HepG2 (cell line): Measurements from ENCODE around the gene TMEM14C. TPM values are rescaled to one million over a fixed set of nuclear protein-coding genes. Genes with fewer than 3 reads are reported as not detected.

Experiments
- BRCA1 ChIP-seq: sonication (generic); formaldehyde crosslinking; IDR thresholded peaks from 2 replicates; pipeline ENCODE4 v1.4.0; 2020; ENCODE audit warnings: missing genetic modification reagents
- DMAP1 ChIP-seq: IDR thresholded peaks from 2 replicates; pipeline ENCODE4 v1.6.1; 2016
- E2F2 ChIP-seq: sonication (generic); formaldehyde crosslinking; IDR thresholded peaks from 2 replicates; pipeline ENCODE4 v1.4.0; 2020; ENCODE audit warnings: missing genetic modification reagents, borderline replicate concordance
- HOXA9 ChIP-seq: sonication (generic); formaldehyde crosslinking; IDR thresholded peaks from 2 replicates; pipeline ENCODE4 v1.8.1; 2022; ENCODE audit warnings: missing genetic modification reagents, mild to moderate bottlenecking, moderate library complexity, borderline replicate concordance
- KAT8 ChIP-seq: IDR thresholded peaks from 2 replicates; pipeline ENCODE4 v1.6.1; 2016; ENCODE audit warnings: missing genetic modification reagents, missing compliant biosample characterization
- KDM2A ChIP-seq: sonication (generic); formaldehyde crosslinking; IDR thresholded peaks from 2 replicates; pipeline ENCODE4 v1.4.0; 2020; ENCODE audit warnings: low read depth, missing genetic modification reagents, borderline replicate concordance
- MAFG ChIP-seq: sonication (generic); formaldehyde crosslinking; IDR thresholded peaks from 2 replicates; pipeline ENCODE4 v1.5.1; 2020; ENCODE audit warnings: mild to moderate bottlenecking, missing genetic modification reagents
- NAIF1 ChIP-seq: sonication (generic); formaldehyde crosslinking; IDR thresholded peaks from 2 replicates; pipeline ENCODE4 v1.5.0; 2020; ENCODE audit warnings: mild to moderate bottlenecking, missing genetic modification reagents, borderline replicate concordance
- PAWR ChIP-seq: sonication (generic); formaldehyde crosslinking; IDR thresholded peaks from 2 replicates; pipeline ENCODE4 v1.4.0; 2020; ENCODE audit warnings: missing genetic modification reagents, mild to moderate bottlenecking, borderline replicate concordance
- PLSCR1 ChIP-seq: sonication (generic); formaldehyde crosslinking; IDR thresholded peaks from 2 replicates; pipeline ENCODE4 v1.5.0; 2020; ENCODE audit warnings: missing genetic modification reagents, mild to moderate bottlenecking, borderline replicate concordance
- RERE ChIP-seq: IDR thresholded peaks from 2 replicates; pipeline ENCODE4 v1.6.1; 2016; ENCODE audit warnings: low read depth, missing genetic modification reagents, missing compliant biosample characterization
- TEAD3 ChIP-seq: optimal IDR thresholded peaks from 2 replicates; pipeline ENCODE3; 2016; ENCODE audit warnings: borderline replicate concordance
- TGIF2 ChIP-seq: IDR thresholded peaks from 2 replicates; pipeline ENCODE4 v1.6.1; 2016; ENCODE audit warnings: control low read depth, missing compliant biosample characterization
- YEATS4 ChIP-seq: sonication (generic); formaldehyde crosslinking; IDR thresholded peaks from 2 replicates; pipeline ENCODE4 v1.4.0; 2020; ENCODE audit warnings: missing genetic modification reagents, borderline replicate concordance
- YY1 ChIP-seq: IDR thresholded peaks from 2 replicates; pipeline ENCODE4 v1.6.1; 2011; ENCODE audit warnings: low read length, low read depth, moderate library complexity, mild to moderate bottlenecking; ENCODE audit not compliant: insufficient read depth, insufficient replicate concordance
- ZBTB2 ChIP-seq: sonication (generic); formaldehyde crosslinking; IDR thresholded peaks from 2 replicates; pipeline ENCODE4 v1.8.0; 2022; ENCODE audit warnings: low read depth, missing genetic modification reagents
- ZNF230 ChIP-seq: sonication (generic); formaldehyde crosslinking; IDR thresholded peaks from 2 replicates; pipeline ENCODE4 v1.4.0; 2020; ENCODE audit warnings: mild to moderate bottlenecking, missing genetic modification reagents
- ZNF34 ChIP-seq: sonication (generic); formaldehyde crosslinking; IDR thresholded peaks from 2 replicates; pipeline ENCODE4 v1.4.0; 2020; ENCODE audit warnings: mild to moderate bottlenecking, missing genetic modification reagents, borderline replicate concordance
- ZNF441 ChIP-seq: sonication (generic); formaldehyde crosslinking; IDR thresholded peaks from 2 replicates; pipeline ENCODE4 v1.7.0; 2021; ENCODE audit warnings: missing genetic modification reagents, borderline replicate concordance
- ZNF550 ChIP-seq: sonication (generic); formaldehyde crosslinking; IDR thresholded peaks from 2 replicates; pipeline ENCODE4 v1.4.0; 2020; ENCODE audit warnings: mild to moderate bottlenecking, missing genetic modification reagents, borderline replicate concordance
- polyA plus RNA-seq, 8 experiments: library from polyadenylated mRNA; depleted of rRNA in 3 of 8; stranded (reverse) in 7 of 8; unstranded in 1 of 8; fragments of >200 nt; fragmentation: Illumina TruSeq in 4 of 8; extraction: Trizol in 4 of 8; gene quantifications; 2 replicates each; pipeline versions ENCODE4 v1.2.1 to v1.2.3, GENCODE V29; 2011 to 2016; ENCODE audit warnings: low read depth in 4 of 8, missing spikeins in 1 of 8, mixed read lengths in 1 of 8; ENCODE audit not compliant: insufficient read depth in 1 of 8
- total RNA-seq, 5 experiments: library from RNA; depleted of rRNA; stranded (reverse); fragments of >200 nt; fragmentation: Illumina TruSeq; extraction: Trizol; gene quantifications; 2 replicates each; pipeline ENCODE4 v1.2.3, GENCODE V29; 2016; ENCODE audit warnings: low read depth in 1 of 5

Gene TMEM14C
- total and polyA plus RNA-seq, 2 of the 13 experiments (the other 11 are each of a cell fraction or from before 2014, with no cell fraction given): 184 TPM

- peak; percentile 95 for TF ChIP-seq YEATS4
- TF ChIP-seq TEAD3 (CRISPR knock-in tag): peak; percentile 92
- TF ChIP-seq YY1: no peak
- TF ChIP-seq DMAP1 (CRISPR knock-in tag): peak; percentile 95
- TF ChIP-seq KAT8 (CRISPR knock-in tag): peak; percentile 95
- peak; percentile 91; the same call in 1 of the 2 replicates for TF ChIP-seq HOXA9 (CRISPR knock-in tag)
- peak; percentile 98 for TF ChIP-seq ZNF230 (CRISPR knock-in tag)
- peak; percentile 95 for TF ChIP-seq NAIF1
- TF ChIP-seq RERE (CRISPR knock-in tag): peak; percentile 61
- TF ChIP-seq MAFG (CRISPR knock-in tag): no peak
- TF ChIP-seq BRCA1 (CRISPR knock-in tag): peak; percentile 89
- peak; percentile 82; the same call in 1 of the 2 replicates for TF ChIP-seq ZNF441 (CRISPR knock-in tag)
- peak; percentile 98; the same call in 1 of the 2 replicates for TF ChIP-seq PAWR (CRISPR knock-in tag)
- peak; percentile 100 for TF ChIP-seq ZBTB2 (CRISPR knock-in tag)
- no peak for TF ChIP-seq ZNF550 (CRISPR knock-in tag)
- TF ChIP-seq TGIF2 (CRISPR knock-in tag): peak; percentile 23; the same call in 1 of the 2 replicates
- no peak for TF ChIP-seq PLSCR1 (CRISPR knock-in tag)
- TF ChIP-seq KDM2A (CRISPR knock-in tag): peak; percentile 90
- 0 out of 2 replicates have a peak, but pooled peaks have one; percentile 45 for TF ChIP-seq E2F2 (CRISPR knock-in tag)
- peak; percentile 80; the same call in 1 of the 2 replicates for TF ChIP-seq ZNF34 (CRISPR knock-in tag)
These were observed at the start of gene TMEM14C (continued) for GRCh38 chr6:10722820-10723566.
